Gastroesophageal sphincter (tissue), 4 donors: Measurements from ENCODE around the gene DNAH11. TPM values are rescaled to one million over a fixed set of nuclear protein-coding genes. Genes with fewer than 3 reads are reported as not detected.

Experiments used
- ATAC-seq: fragments of 150-250 bp; one replicate; pipeline ENCODE4 v1.9.1; 2016; ENCODE audit warnings: mild to moderate bottlenecking, moderate library complexity
- H3K27ac ChIP-seq, 4 donors: fragments of 200-600 bp; sonication (generic) in 3 of 4; 1 replicate in 3 of 4; 2 replicates in 1 of 4; pipeline ENCODE4 v1.5.1; 2016 to 2019
- H3K27me3 ChIP-seq: fragments of 200-600 bp; sonication (generic); one replicate; pipeline ENCODE4 v1.5.1; 2019
- H3K36me3 ChIP-seq, 2 donors: fragments of 200-600 bp; sonication (generic); one replicate each; pipeline ENCODE4 v1.5.1; 2019; ENCODE audit warnings: control low read depth in 1 of 2
- H3K4me1 ChIP-seq, 3 donors: fragments of 200-600 bp; sonication (generic); 1 replicate in 2 of 3; 2 replicates in 1 of 3; pipeline ENCODE4 v1.5.1; 2016 to 2019; ENCODE audit warnings: control low read depth in 2 of 3
- H3K4me3 ChIP-seq, 2 donors: fragments of 200-600 bp; sonication (generic); one replicate each; pipeline ENCODE4 v1.5.1; 2019; ENCODE audit warnings: mild to moderate bottlenecking in 1 of 2, moderate library complexity in 1 of 2
- H3K9me3 ChIP-seq, 3 donors: fragments of 200-600 bp; sonication (generic); one replicate each; pipeline ENCODE4 v1.5.1; 2017 to 2019; ENCODE audit warnings: control low read depth in 2 of 3
- CTCF ChIP-seq, 4 experiments: fragments of 200-600 bp in 2 of 4; fragments of 450-650 bp in 2 of 4; sonication (generic) in 1 of 4; IDR thresholded peaks; one replicate each; pipeline ENCODE4 v1.5.1; 2017 to 2019; ENCODE audit warnings: antibody characterized with exemption in 4 of 4, mild to moderate bottlenecking in 2 of 4, moderate library complexity in 2 of 4
- EP300 ChIP-seq: sonication (generic); formaldehyde crosslinking; IDR thresholded peaks from one replicate; pipeline ENCODE4 v1.6.1; 2017; ENCODE audit warnings: antibody characterized with exemption, mild to moderate bottlenecking
- POLR2A ChIP-seq, 2 donors: fragments of 450-650 bp; IDR thresholded peaks; one replicate each; pipeline ENCODE4 v1.6.1; 2017; ENCODE audit warnings: antibody characterized with exemption in 2 of 2, mild to moderate bottlenecking in 2 of 2, moderate library complexity in 1 of 2
- POLR2AphosphoS5 ChIP-seq: sonication (generic); formaldehyde crosslinking; IDR thresholded peaks from one replicate; pipeline ENCODE4 v1.6.1; 2017; ENCODE audit warnings: antibody characterized with exemption
- WGBS, 2 donors: methylation state at CpG; one replicate each; pipeline ENCODE4 v1.1.5; 2018; ENCODE audit warnings: low coverage in 1 of 2; 5-methylcytosine and 5-hydroxymethylcytosine counted together
- total RNA-seq, 4 donors: library from RNA; depleted of rRNA; stranded (reverse); fragments of >200 nt; gene quantifications; one replicate each; pipeline ENCODE4 v1.1.0, GENCODE V29; 2016

The DNAH11 gene
- total RNA-seq, 4 donors from 2014 or later, result 6.9 to 31.8 (median 10.4) TPM

- H3K4me1 ChIP-seq, result peaks cover 0 to 42% (median 10%) of the 10 kb centered on the region in 3 donors
- no peaks in the 10 kb centered on the region for H3K36me3 ChIP-seq
- WGBS, 2 donors, result 68 to 74% methylated on average over 3 of the region's 3 CpGs
- H3K4me3 ChIP-seq, result no peak overlapping the region
- H3K27ac ChIP-seq, result no peak overlapping the region
- TF ChIP-seq POLR2AphosphoS5 (no peak), EP300 (no peak), CTCF (IDR thresholded peaks at IDR 0.05) (no peak), POLR2A (IDR thresholded peaks at IDR 0.05) (no peak)
- H3K9me3 ChIP-seq, result no peaks in the 10 kb centered on the region
- no peaks in the 10 kb centered on the region for H3K27me3 ChIP-seq
- no peak for ATAC-seq
These were observed 404.2 kb downstream of the DNAH11 start for GRCh38 chr7:21947056-21947455.

- H3K27me3 ChIP-seq, result no peaks in the 10 kb centered on the region
- no peak for ATAC-seq
- WGBS, 2 donors, result 48 to 62% methylated on average over 2 of the region's 2 CpGs
- no peak overlapping the region for H3K4me3 ChIP-seq
- no peaks in the 10 kb centered on the region for H3K9me3 ChIP-seq
- H3K4me1 ChIP-seq, result peaks cover 0 to 33% (median 7%) of the 10 kb centered on the region in 3 donors
- H3K27ac ChIP-seq, result no peak overlapping the region
- H3K36me3 ChIP-seq, result no peaks in the 10 kb centered on the region
- TF ChIP-seq CTCF (IDR thresholded peaks at IDR 0.05), result no peak
- no peak for TF ChIP-seq EP300
- TF ChIP-seq POLR2A (IDR thresholded peaks at IDR 0.05), result no peak
These were observed 405.1 kb downstream of the DNAH11 start for GRCh38 chr7:21947946-21948345.

GRCh38 chr7:21948364-21948763 is 405.5 kb downstream of the DNAH11 start:
- WGBS, 2 donors, result 63 to 90% methylated on average over 2 of the region's 2 CpGs
- H3K4me3 ChIP-seq, result no peak overlapping the region

GRCh38 chr7:21948887-21949540 is 406.2 kb downstream of the DNAH11 start:
- ATAC-seq, result no peak
- Histone ChIP-seq H3K4me3 (no peak overlapping the region), H3K36me3 (no peaks in the 10 kb centered on the region), H3K27me3 (no peaks in the 10 kb centered on the region), H3K9me3 (no peaks in the 10 kb centered on the region), H3K27ac (no peak overlapping the region), H3K4me1 (peaks cover 0 to 29% (median 4%) of the 10 kb centered on the region in 3 donors)
- no peak for TF ChIP-seq POLR2A (IDR thresholded peaks at IDR 0.05)
- no peak for TF ChIP-seq POLR2AphosphoS5
- WGBS, 2 donors, result 41 to 51% methylated on average over 3 to 7 of the region's 8 CpGs

More at GRCh38 chr7:21948364-21948763, 405.5 kb downstream of the DNAH11 start:
- Histone ChIP-seq H3K27ac (no peak overlapping the region), H3K36me3 (no peaks in the 10 kb centered on the region), H3K27me3 (no peaks in the 10 kb centered on the region), H3K9me3 (no peaks in the 10 kb centered on the region), H3K4me1 (peaks cover 0 to 29% (median 6%) of the 10 kb centered on the region in 3 donors)
- ATAC-seq, result no peak
- no peak for TF ChIP-seq POLR2A (IDR thresholded peaks at IDR 0.05)
- no peak for TF ChIP-seq POLR2AphosphoS5
- TF ChIP-seq CTCF (IDR thresholded peaks at IDR 0.05), result no peak
- no peak for TF ChIP-seq EP300

Other genes with a start within 250 kb of the DNAH11 start
- 10 to 100 TPM in 1 of 4 donors, 1 to 10 TPM in 3; 6.7 to 13.4 (median 9.5) TPM for gene SP4, start 115.0 kb upstream of the DNAH11 start, total RNA-seq